OCI-LY7 (cell line): ENCODE measurements around the gene JAKMIP3.

ENCODE experiments used
- EZH2phosphoT487 ChIP-seq: fragments of 200-600 bp; sonication (generic); IDR thresholded peaks from 2 replicates; pipeline ENCODE4 v1.6.1; 2018; ENCODE audit warnings: low read depth, borderline replicate concordance, mild to moderate bottlenecking, mixed run types, antibody characterized with exemption, low read length, moderate library complexity, mixed read lengths
- TF ChIP-seq, protein P1 (sequence below): fragments of 200-600 bp; sonication (generic); conservative IDR thresholded peaks from 2 replicates; pipeline ENCODE4 v1.5.1; 2014; ENCODE audit warnings: mild to moderate bottlenecking, antibody characterized with exemption, low read length, moderate library complexity, mixed read lengths

- TF ChIP-seq, protein P1, sequence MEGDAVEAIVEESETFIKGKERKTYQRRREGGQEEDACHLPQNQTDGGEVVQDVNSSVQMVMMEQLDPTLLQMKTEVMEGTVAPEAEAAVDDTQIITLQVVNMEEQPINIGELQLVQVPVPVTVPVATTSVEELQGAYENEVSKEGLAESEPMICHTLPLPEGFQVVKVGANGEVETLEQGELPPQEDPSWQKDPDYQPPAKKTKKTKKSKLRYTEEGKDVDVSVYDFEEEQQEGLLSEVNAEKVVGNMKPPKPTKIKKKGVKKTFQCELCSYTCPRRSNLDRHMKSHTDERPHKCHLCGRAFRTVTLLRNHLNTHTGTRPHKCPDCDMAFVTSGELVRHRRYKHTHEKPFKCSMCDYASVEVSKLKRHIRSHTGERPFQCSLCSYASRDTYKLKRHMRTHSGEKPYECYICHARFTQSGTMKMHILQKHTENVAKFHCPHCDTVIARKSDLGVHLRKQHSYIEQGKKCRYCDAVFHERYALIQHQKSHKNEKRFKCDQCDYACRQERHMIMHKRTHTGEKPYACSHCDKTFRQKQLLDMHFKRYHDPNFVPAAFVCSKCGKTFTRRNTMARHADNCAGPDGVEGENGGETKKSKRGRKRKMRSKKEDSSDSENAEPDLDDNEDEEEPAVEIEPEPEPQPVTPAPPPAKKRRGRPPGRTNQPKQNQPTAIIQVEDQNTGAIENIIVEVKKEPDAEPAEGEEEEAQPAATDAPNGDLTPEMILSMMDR = no peak
- no peak for TF ChIP-seq EZH2phosphoT487
Observed at GRCh38 chr10:132070724-132071123, 5.0 kb downstream of the JAKMIP3 start.
